GM19397 (cell line): ENCODE data around the gene DEDD2.

ENCODE experiments used
- ATAC-seq: cut with Tn5 transposase; IDR thresholded peaks from one replicate; pipeline ENCODE4 v1.9.1; 2021; ENCODE audit warnings: mild to moderate bottlenecking, moderate library complexity; ENCODE audit not compliant: unreplicated experiment

DEDD2 gene

GRCh38 chr19:42229855-42230351 lies 12.4 kb upstream of the DEDD2 start:
- ATAC-seq: no peak

DNA sequence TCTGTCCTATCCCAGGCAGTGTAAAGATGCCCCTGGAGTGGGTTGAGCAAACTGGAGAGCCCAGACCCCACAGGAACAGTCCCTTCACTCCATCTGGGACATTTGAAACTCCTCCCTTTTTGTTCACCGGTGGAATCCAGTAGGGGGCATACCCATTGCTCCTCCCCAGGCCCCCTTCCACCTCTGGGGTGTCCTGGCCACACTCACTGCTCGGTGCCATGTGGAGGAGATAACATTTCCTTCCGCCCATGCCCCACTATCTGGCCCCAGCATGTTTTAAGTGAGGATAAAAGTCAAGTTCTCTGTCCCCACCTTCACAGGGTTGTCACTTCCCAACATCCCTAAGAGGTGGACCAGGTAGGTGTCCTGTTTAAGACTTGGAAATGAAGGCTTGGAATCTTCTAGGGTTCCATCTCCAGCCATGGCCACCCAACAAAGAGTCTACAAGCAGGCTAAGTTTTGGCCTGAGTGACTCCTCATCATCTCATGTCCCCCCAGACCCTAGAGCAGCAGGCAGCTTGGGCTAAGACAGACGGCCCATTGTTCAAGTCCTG lies 11.9 kb upstream of the DEDD2 start:
- no peak for ATAC-seq

- no peak for ATAC-seq
These were observed 11.2 kb upstream of the DEDD2 start for GRCh38 chr19:42228641-42229040.

DNA sequence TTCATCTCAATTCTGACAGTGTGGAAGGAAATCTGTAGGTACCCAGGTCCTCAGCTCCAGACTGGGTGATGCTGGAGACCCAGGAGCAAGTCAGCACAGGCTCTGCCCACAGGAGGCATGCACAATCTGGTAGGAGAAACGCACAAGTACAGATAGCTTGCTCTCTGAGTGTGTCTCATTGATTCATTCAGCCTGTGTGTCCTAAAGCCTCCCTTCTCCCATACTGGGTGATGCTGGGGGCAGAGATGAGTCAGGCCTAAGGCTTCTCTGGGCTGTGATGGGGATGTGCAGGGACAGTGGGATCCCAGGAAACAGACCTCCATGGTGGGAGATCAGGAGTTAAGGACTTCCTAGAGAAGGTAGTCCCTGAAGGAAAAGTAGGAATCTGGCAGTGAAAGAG lies 9.4 kb upstream of the DEDD2 start:
- ATAC-seq: no peak

DNA sequence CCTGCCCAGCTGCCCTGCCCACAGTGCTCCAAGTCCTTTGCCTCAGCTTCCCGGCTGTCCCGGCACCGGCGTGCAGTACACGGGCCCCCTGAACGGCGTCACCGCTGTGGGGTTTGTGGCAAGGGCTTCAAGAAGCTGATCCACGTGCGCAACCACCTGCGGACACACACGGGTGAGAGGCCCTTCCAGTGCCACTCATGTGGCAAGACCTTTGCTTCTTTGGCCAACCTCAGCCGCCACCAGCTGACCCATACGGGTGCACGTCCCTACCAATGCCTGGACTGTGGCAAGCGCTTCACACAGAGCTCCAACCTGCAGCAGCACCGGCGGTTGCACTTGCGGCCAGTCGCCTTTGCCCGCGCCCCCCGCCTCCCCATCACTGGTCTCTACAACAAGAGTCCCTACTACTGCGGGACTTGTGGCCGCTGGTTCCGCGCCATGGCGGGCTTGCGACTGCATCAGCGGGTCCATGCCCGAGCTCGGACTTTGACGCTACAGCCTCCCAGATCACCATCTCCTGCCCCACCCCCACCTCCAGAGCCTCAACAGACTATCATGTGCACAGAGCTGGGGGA lies 8.3 kb upstream of the DEDD2 start:
- no peak for ATAC-seq

- ATAC-seq: no peak
These were observed 7.7 kb upstream of the DEDD2 start for GRCh38 chr19:42224940-42225717.

DNA sequence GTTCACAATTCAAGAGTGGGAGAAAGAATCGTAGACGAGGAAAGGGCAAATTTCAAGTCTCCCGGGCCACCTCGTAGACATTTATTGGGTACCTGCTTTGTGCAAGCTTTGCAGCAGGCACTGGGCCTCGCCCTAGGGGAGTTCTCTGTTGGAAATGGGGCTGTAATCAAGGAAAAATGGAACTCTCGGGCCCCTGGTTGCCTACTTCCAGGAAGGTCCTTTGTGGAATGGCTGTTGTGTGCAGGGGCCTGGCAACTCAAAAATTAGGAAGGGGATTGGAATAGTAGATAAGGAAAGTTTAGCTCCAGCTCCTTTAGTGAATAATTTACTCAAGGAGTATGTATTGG lies 3.2 kb upstream of the DEDD2 start:
- ATAC-seq: no peak

DNA sequence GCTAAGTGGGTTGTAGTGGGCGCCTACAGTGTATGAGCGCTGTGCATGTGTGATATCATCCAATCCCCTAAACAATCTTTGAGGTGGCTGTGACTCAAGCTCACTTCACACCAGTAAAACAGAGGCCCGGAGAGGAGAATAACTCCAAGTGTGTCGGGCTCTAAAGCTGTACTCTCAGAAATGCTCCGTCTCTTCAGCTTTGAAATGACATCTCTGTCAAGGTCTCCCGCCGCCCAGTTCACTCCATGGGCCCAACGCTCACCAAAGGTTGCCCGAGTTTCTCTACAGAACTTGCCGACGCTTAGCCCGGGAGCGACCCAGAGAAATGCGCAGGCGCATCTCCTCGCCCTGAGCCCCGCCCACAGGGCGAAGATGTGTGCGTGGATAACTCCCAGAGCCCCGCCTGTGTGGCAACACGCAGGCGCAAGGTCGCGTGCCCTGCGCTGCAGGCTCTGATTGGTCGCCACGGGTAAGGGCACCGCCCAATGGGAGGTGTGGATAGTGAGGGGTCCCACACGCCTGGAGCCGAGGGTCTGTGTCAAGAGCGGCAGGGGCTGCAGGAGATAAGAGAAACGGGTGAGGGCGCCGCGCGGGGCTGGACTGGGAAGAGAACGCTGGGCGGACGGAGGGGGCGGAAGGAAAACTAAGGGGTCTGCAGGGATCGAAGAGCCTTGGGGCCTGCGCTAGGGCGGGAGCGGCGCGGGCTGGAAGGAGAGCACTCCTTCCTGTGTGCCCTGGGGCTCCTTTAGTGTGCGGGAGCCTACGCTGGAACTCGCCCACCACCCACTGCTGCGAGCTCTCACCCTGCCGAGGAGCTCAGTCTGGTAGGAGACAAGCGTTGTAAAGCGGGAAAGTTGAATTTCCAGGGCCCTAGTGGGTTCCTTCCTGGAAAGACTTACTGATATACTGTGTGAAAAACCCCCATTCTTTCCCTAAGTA lies 2.6 kb upstream of the DEDD2 start, which contains the start of gene ZNF526:
Gene ZNF526 (plus strand): TSS at position 501 of the 939 bp plus-strand sequence. CDS start 4,092 bp downstream, outside the sequence.
- peak; percentile 69 for ATAC-seq

GRCh38 chr19:42216653-42217519 lies 591 bp downstream of the DEDD2 start:
- ATAC-seq: no peak

- no peak for ATAC-seq
These were observed 2.5 kb downstream of the DEDD2 start for GRCh38 chr19:42214810-42215485.

DNA sequence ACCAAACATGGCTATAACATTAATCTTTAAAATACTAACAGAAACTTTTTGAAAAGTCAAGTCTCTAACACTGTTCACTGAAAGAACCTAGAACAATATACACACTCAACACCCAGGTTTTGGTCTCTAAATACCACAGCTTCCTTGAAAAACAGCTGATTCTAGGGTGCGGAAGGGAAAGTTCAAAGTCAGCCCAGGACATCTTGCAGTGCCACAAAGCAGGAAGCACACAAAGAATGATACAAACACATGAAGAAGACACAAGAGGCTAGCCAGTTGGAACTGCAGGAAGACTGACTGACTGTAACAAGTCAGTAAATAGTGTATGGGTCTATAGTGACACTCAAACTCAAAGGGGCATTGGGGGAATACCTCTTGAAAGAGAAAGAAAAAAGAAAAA lies 4.6 kb downstream of the DEDD2 start:
- ATAC-seq: no peak

GRCh38 chr19:42208612-42209011 lies 8.9 kb downstream of the DEDD2 start:
- ATAC-seq: no peak

- ATAC-seq: no peak
These were observed 9.7 kb downstream of the DEDD2 start for GRCh38 chr19:42207767-42208271.

DNA sequence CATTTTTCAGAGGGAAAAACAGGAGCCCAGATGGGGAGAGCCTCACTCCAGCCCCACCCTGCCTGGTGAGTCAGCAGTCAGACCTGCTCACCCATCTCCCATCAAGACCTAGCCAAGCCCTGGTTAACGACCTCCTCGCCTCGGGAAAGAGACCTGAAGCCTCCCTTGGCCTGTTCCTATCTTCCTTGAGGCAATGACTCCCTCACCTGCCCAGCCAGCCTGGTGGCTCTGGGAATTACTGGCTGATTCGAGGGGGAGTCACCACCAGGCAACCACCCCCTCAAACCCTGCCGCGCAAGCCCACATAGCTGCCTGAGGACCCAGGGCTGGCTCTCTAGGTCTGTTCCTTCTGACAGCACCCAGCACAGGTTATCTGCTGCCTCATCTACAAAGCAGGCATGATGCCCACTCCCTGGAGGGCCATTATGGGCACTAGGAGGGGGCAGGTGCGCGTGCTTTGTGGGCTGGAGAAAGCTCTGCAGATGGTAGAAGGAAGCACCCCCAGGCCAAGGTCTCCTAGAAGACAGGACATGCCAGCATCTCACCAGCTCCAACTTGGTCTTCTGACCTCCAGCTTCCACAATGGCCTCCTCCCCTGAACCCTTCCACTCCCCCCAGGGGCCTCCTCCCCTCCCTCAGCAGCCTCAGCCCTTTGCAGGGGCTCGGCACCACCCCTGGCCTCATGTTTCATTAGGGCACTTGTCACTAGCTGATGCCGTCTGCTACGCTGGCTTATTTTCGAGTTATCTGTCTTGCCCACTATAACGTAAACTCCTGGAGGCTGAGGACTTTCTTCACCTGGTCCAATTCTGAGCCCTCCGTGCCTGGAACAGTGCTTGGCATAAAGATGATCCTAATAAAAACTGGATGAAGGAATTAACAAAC lies 10.4 kb downstream of the DEDD2 start:
- no peak for ATAC-seq

DNA sequence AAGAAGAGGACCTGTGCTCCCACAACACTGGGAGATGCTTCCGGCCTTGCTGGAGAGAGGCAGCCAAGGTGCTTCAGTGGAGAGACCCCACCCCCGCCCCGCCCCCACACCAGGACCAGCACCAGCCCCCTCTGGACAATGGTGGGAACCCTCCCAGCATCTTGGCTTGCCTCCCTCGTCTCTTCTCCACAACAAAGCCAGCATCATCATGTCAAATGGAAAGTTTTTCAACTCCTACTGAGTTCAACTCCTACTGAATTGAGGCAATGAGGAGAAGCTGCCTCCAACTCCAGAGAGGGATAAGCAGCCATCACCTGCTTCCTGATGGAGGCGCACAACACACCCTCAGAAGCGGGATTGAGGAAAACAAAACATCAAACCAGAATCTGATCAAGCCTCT lies 12.8 kb downstream of the DEDD2 start:
- no peak for ATAC-seq

- no peak for ATAC-seq
These were observed 13.8 kb downstream of the DEDD2 start for GRCh38 chr19:42203700-42204099.

DNA sequence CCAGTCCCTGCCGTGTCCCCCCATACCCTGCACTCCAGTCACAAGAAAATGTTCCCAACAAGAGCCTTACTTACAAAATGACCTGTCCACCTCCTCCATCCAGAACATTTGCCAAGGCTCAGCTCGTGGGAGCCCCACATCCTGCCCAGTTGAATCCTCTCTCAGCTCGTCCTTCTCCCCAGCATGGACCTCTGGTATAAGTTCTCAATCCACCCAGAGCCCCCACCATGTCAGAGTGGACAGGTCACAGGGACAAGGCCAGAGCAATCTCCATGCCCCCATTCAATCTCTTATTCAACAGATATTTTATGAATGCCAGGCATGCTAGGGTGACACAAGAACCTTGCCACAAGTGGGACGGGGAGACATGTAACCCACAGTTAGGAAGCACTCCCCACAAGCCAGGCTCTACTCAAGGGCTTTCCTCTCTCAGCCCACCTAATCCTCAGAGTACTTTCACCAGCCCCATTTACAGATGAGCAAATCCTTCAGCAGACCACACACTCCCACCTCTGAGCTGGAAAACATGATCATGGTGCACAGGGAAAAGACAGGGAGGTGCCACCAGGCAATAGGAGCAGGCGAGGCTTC lies 15.1 kb downstream of the DEDD2 start:
- no peak for ATAC-seq
